Thoracic aorta (tissue), 2 donors: ENCODE data around the gene COMP. TPM values are rescaled to one million over a fixed set of nuclear protein-coding genes. Genes with fewer than 3 reads are reported as not detected.
A peak's percentile ranks its signal among the peaks of the same experiment; 100 is the strongest.

Experiments
- ATAC-seq: fragments of 150-250 bp; one replicate; pipeline ENCODE4 v1.8.0; 2017; ENCODE audit warnings: low read depth; ENCODE audit not compliant: insufficient number of reproducible peaks, low FRiP score
- DNase-seq: peaks from one replicate; pipeline ENCODE4 v3.0.0-alpha.2; 2020; ENCODE audit warnings: low spot score
- H3K27ac ChIP-seq, 2 donors: fragments of 200-600 bp; sonication (generic); 1 replicate in 1 of 2; 2 replicates in 1 of 2; pipeline ENCODE4 v1.5.1; 2016; ENCODE audit warnings: mild to moderate bottlenecking in 2 of 2, moderate library complexity in 2 of 2
- H3K27me3 ChIP-seq: fragments of 200-600 bp; sonication (generic); replicated peaks from 2 replicates; pipeline ENCODE4 v1.6.0; 2016; ENCODE audit warnings: mild to moderate bottlenecking; ENCODE audit not compliant: insufficient read depth
- H3K36me3 ChIP-seq: fragments of 200-600 bp; sonication (generic); one replicate; pipeline ENCODE4 v1.5.1; 2016
- H3K4me1 ChIP-seq, 2 donors: fragments of 200-600 bp; sonication (generic); 1 replicate in 1 of 2; 2 replicates in 1 of 2; pipeline versions ENCODE4 v1.5.1 to v1.6.0; 2016; ENCODE audit warnings: low read depth in 2 of 2, mild to moderate bottlenecking in 1 of 2; ENCODE audit not compliant: control insufficient read depth in 1 of 2
- H3K4me3 ChIP-seq: fragments of 200-600 bp; sonication (generic); 2 replicates; pipeline ENCODE4 v1.5.1; 2016; ENCODE audit warnings: mild to moderate bottlenecking
- H3K9me3 ChIP-seq: fragments of 200-600 bp; sonication (generic); 2 replicates; pipeline ENCODE4 v1.5.1; 2016
- total RNA-seq, 2 donors: library from RNA; depleted of rRNA; stranded (reverse); fragments of >200 nt; gene quantifications; one replicate each; pipeline versions ENCODE4 v1.1.0 to v1.2.3, GENCODE V29; 2016
- TF ChIP-seq, protein P1 (sequence below): fragments of 200-600 bp; sonication (generic); IDR thresholded peaks from one replicate; pipeline ENCODE4 v1.5.1; 2019; ENCODE audit warnings: antibody characterized with exemption

Gene COMP
- total RNA-seq, 2 donors from 2014 or later, result 16.9 to 29.8 TPM

DNA sequence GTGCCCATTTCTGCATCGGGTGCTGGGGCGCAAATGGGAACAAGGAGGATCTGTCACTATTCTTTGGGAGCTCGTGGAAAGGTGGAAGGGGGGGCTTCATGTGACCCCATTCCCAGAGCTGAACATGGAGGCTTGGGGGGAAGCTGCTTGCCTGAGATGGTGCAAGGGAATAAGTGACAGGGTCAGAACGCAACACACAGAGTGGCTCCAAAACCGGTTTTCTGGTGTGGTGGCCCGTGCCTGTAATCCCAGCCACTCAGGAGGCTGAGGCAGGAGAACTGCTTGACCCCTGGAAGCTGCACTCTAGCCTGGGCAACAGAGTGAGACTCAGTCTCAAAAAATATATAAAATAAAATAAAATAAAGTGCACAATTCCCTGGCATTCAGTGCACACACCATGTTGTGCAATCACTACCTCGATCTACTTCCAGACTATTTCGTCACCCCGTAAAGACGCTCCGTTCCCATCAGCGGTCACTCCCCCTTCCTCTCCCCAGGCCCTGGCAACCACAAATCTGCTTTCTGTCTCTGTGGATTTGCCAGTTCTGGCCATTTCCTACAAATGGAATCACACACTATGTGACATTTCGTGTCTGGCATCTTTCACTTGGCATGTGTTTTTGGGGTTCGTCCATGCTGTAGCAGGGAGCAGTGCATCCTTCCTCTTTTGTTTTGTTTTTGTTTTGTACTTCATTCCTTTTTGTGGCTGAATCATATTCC is 18.2 kb upstream of the COMP start:
- DNase-seq (no peak), ATAC-seq (peak; percentile 63)
- H3K27me3 ChIP-seq, result no peaks in the 10 kb centered on the region
- H3K4me3 ChIP-seq, result peak overlapping the region; percentile 37
- TF ChIP-seq, protein P1, sequence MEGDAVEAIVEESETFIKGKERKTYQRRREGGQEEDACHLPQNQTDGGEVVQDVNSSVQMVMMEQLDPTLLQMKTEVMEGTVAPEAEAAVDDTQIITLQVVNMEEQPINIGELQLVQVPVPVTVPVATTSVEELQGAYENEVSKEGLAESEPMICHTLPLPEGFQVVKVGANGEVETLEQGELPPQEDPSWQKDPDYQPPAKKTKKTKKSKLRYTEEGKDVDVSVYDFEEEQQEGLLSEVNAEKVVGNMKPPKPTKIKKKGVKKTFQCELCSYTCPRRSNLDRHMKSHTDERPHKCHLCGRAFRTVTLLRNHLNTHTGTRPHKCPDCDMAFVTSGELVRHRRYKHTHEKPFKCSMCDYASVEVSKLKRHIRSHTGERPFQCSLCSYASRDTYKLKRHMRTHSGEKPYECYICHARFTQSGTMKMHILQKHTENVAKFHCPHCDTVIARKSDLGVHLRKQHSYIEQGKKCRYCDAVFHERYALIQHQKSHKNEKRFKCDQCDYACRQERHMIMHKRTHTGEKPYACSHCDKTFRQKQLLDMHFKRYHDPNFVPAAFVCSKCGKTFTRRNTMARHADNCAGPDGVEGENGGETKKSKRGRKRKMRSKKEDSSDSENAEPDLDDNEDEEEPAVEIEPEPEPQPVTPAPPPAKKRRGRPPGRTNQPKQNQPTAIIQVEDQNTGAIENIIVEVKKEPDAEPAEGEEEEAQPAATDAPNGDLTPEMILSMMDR, result no peak
- H3K36me3 ChIP-seq, result no peaks in the 10 kb centered on the region
- peaks cover 9 to 30% of the 10 kb centered on the region in 2 donors for H3K4me1 ChIP-seq
- peak overlapping the region; percentile 59 to 64 for H3K27ac ChIP-seq
- H3K9me3 ChIP-seq, result no peaks in the 10 kb centered on the region

DNA sequence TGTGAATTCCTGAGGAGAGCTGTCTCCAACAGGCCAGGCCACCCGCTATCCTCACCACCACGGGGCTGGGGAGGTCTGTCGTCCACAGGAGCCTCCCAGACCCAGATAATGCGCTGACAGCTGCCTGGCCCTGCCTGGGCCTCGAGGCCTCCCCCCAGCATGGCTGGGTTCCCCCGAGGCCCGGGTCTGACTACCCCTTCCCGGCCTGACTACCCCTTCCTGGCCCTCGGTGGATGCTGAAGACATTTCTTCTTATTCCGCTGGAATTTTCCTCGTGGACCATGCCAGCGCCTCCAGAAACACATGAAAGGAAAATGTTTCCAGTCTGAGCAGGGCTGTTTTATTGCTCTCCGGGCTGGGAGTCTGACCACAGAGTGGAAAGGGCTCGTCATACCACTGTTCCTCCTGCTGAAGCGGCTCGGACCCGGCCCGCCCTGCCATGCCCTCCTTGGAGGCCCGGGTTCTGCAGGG is 16.8 kb upstream of the COMP start:
- no peak overlapping the region for H3K4me3 ChIP-seq
- H3K27ac ChIP-seq, result no peak overlapping the region
- peaks cover 7 to 20% of the 10 kb centered on the region in 2 donors for H3K4me1 ChIP-seq
- H3K27me3 ChIP-seq, result no peaks in the 10 kb centered on the region
- DNase-seq (no peak), ATAC-seq (no peak)
- H3K36me3 ChIP-seq, result no peaks in the 10 kb centered on the region
- TF ChIP-seq, protein P1, result no peak
- H3K9me3 ChIP-seq, result no peaks in the 10 kb centered on the region

DNA sequence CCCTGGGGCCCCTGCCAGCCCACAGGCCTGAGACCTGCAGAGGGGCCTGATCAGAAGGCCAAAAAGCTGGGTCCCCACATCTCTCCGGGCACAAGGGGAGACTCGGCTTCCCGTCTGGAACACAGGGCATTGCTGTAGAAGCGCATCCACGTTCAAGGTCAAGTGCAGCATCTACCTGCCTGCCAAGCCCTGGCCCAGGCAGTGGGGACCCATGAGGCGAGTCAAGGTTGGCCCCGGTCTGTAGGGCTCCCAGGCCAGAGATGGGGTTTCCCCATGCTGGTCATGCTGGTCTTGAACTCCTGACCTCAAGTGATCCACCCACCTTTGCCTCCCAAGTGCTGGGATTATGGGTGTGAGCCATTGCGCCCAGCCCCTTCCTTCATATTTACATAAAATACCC is 13.5 kb upstream of the COMP start:
- DNase-seq, result no peak
- Histone ChIP-seq H3K4me1 (peaks cover 1 to 12% of the 10 kb centered on the region in 2 donors), H3K9me3 (no peaks in the 10 kb centered on the region), H3K27ac (no peak overlapping the region), H3K27me3 (no peaks in the 10 kb centered on the region), H3K4me3 (no peak overlapping the region), H3K36me3 (no peaks in the 10 kb centered on the region)
- TF ChIP-seq, protein P1, result no peak
- ATAC-seq, result no peak

DNA sequence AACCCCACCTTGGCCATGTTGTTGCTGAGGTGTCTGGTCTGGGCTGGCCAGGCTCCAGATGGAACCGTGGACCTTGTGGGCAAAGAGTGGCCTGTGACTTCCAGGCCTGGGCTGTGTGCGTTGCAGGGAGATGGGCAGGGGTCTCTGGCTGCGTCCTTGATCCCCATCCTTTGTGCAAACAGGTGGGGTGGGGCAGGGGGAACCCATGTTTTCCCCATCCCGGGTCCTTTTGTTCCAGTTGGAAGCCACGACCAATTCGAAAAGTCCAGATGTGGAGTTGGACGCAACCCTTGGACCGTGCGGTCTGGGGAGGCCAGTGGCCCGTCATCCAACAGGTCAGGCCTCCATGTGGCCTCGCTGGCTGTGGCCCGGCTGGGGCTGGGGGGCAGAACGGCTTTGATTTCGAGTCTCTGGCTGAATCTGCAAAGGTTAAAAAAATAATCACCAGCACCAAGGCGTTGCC is 13.1 kb upstream of the COMP start:
- TF ChIP-seq, protein P1, result no peak
- Histone ChIP-seq H3K36me3 (no peaks in the 10 kb centered on the region), H3K27me3 (no peaks in the 10 kb centered on the region), H3K9me3 (no peaks in the 10 kb centered on the region), H3K4me3 (no peak overlapping the region), H3K4me1 (peaks cover 0 to 11% of the 10 kb centered on the region in 2 donors), H3K27ac (no peak overlapping the region)
- ATAC-seq, result no peak
- no peak for DNase-seq

DNA sequence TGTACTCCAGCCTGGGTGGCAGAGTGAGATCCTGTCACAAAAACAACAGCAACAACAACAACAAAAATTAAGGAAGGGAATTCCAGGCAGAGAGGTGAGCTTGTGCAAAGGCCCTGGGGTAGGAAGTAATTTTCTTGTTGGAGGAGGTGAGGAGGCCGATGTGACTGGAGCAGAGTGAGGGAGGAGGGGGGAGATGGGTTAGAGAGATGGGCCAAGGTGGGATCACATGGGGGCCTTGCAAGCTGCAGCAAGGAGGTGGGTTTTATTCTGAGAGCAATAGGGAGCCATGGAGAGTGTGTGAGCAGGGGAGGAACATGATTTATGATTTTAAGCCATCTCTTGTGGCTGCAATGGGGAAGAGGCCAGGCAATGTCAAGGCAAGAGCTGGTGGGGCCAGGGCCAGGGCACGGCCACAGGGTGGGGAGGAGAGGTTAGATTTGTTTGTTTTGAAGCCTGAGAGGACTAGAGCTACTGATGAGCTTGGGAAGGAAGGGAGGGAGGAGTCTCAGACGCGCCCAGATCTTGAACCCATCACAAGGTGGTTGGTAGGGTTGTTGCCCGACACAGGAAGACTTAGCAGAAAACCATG is 12.5 kb upstream of the COMP start:
- Histone ChIP-seq H3K4me3 (no peak overlapping the region), H3K4me1 (peaks cover 0 to 6% of the 10 kb centered on the region in 2 donors), H3K27me3 (no peaks in the 10 kb centered on the region), H3K9me3 (no peaks in the 10 kb centered on the region), H3K36me3 (no peaks in the 10 kb centered on the region), H3K27ac (no peak overlapping the region)
- ATAC-seq (no peak), DNase-seq (no peak)
- TF ChIP-seq, protein P1, result no peak
